ENCODE results near the gene C19orf44.
"Not testable (repeated sequence)": the region's sequence is repeated elsewhere in the genome, so short reads cannot be mapped to it uniquely, and the experiment has no call there.

The C19orf44 gene

DNA sequence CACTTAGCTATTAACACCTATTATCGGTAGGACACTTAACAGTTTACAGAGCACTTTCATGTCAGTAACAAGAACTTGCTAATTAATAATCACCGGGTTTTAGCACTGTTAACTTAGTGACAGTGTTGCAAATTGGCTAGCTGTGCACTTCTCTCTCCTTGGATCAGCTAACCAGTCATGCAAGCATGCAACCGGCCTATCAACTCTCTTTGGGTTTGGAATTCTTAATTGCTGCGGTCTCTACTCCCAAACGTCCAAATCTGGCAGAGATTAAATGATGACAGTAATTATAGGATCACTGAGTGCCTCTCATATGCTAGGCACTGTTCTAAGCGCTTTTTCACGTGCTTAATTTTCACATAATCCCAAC, 25.7 kb upstream of the C19orf44 start:
- DNase-seq = no peak

DNA sequence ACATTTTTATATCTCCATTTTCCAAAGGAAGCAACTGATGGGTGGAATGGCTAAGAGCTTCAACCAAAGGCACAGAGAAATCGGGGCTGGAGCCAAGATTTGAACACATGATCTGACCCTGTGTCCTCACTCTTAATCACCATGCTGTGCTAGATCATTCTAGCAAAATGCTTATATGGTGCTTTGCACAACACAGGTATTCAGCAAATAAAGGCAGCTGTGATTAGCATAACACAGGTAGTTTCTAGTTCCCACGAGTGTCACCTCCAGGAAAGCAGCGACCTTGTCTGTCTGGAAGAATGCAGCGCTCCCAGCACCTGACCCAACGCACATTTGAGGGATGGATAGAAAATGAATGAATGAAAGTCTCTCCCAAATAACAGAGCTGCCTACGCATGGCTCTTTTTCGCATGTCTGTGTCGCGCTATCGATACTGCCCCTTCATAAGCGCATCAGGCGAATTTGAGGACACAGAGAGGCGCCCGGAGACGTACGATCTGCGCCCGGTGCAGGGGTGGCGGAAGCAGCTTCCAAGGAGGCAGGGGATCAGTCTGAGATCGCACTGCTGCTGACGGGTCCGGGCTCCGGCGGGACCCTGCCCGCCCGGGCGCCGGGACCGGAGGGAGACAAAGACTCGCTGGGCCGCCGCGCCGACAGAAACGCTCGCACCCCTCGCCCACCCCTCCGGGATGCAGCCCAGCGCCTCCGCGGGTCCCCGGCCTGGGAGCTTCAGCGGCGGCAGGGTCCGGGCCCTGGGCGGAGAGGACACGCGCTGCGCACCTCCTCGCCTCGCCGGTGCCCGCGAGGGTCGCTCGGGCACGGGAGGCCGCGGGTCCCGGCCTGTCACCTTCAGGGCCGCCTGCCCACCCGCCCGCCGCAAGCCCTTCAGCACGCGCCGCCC, 25.0 kb upstream of the C19orf44 start:
- no peak for DNase-seq

DNA sequence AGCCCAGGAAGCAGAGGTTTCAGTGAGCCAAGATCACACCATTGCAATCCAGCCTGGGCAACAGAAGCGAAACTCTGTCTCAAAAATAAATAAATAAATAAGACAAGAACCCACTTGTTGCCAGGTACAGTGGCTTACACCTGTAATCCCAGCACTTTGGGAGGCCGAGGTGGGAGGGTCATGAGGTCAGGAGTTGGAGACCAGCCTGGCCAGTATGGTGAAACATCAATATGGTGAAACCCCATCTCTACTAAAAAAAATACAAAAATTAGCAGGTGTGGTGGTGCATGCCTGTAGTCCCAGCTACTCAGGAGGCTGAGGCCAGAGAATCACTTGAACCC, 23.7 kb upstream of the C19orf44 start:
- DNase-seq = not testable (repeated sequence)

DNA sequence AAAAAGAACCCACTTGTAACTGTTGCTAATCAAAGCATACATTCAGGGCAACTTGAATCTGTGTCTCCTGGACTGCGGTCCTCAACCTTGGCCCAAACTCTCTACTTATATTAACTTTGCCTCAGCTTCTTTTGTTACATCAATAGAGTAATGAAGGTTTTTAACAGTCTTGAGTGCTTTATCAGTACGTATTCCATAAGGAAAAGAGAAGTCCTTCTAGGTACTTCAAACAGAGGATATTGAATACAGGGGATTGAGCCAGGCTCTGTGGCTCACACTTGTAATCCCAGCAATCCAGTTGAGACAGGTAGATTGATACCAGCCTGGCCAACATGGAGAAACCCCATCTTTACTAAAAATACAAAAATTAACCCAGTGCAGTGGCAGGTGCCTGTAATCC, 23.2 kb upstream of the C19orf44 start:
- DNase-seq = no peak

DNA sequence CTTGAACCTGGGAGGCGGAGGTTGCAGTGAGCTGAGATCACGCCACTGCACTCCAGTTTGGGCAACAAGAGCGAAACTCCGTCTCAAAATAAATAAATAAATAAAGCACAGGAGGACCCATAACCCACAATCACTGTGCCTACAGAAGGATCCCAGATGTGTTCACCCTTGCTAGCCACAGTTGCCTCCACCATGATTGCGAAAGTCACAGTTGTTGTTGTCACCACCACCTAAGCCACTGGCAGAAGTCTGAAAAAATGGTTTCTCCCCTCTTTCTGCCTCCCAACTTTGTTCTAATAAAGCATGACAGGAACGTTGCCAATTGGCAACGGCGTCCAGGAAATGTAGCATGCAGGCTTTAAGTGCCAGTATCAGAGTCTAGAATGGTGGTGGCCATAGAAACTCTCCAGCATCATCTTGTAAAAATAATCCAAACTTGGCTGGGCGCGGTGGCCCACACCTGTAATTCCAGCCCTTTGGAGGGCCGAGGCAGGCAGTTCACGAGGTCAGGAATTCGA, 22.3 kb upstream of the C19orf44 start:
- DNase-seq = no peak

DNA sequence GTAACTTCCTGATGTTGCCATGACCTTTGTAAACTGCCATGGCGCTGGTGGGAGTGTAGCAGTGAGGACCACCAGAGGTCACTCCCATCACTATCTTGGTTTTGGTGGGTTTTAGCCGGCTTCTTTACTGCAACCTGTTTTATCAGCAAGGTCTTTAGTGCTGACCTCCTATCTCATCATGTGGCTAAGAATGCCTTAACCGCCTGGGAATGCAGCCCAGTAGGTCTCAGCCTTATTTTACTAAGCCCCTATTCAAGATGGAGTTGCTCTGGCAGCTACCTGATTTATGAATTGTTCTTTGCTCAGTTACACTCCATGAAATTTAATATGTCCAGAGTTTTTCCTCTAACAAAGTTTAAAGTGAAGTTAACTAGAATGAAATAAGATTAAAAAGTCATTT, 19.8 kb upstream of the C19orf44 start:
- DNase-seq = no peak

DNA sequence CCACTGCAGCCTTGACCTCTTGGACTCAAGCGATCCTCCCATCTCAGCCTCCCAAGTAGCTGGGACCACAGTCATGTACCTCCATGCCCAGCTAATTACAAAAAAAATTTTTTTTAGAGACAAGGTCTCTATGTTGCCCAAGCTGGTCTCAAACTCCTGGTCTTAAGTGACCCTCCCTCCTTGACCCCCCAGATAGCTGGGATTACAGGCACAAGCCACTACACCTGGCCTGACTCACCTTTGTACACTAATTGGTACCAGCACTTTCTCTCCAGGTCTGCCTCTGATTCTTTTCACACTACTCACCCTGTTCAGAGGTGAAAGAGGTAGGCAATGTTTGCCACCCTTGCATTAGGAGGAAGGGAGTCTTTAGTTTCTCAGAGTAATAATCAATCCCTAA, 18.9 kb upstream of the C19orf44 start:
- no peak for DNase-seq

DNA sequence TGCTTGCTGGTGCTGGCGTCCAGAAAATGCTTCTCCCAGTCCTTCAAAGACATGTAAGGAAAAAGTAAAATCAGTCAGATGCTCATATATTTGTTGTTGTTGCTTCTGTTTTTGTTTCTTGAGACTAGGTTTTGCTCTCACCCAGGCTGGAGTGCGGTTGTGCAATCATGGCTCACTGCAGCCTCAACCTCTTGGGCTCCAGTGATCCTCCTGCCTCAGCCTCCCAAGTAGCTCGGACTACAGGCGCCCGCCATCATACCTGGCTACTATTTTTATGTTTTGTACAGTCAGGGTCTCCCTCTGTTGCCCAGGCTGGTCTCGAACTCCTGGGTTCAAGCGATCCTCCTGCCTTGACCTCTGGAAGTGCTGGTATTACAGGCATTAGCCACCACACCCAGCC, 13.4 kb upstream of the C19orf44 start:
- no peak for DNase-seq

DNA sequence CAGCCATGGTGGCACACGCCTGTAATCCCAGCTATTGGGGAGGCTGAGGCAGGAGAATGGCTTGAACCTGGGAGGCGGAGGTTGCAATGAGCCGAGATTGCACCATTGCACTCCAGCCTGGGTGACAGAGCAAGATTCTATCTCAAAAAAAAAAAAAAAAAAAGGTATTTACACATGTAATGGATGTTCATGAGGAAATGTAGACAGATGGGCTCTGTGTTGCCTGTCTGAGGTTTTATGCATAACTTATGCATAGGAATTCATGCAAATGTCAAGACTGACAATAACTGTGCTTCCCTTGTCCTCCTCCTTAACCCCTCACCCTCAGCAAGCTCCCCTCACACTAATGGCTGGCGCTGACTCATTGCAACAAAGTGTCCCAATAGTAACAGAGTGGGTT, 9.7 kb upstream of the C19orf44 start:
- not testable (repeated sequence) for DNase-seq

DNA sequence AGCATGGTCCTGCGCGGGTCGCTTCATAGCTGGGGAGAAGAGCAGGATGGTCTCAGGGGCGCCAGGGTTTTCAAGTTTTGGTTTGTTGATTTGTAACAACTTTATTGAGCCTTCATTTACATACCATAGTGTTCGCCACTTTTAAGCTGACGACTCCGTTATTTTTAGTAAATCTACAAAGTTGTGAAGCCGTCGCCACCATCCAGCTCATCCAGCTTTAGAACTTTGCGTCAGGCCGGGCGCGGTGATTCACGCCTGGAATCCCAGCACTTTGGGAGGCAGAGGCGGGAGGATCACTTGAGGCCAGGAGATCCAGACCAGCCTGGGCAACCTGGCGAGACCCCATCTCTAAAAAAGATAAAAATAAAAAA, 404 bp downstream of the C19orf44 start:
- DNase-seq = no peak

DNA sequence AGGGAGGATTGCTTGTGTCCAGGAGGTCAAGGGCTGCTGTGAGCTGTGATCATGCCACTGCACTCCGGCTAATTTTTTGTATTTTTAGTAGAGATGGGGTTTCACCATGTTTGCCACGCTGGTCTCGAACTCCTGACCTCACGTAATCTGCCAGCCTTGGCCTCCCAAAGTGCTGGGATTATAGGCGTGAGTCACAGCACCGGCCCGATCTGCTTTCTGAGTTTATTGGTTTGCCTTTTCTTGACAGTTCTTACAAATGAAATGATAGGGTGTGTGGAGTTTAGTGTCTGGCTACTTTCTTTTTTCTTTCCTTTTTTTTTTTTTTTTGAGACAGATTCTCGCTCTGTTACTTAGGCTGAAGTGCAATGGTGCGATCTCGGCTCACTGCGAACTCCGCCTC, 848 bp downstream of the C19orf44 start:
- DNase-seq = no peak

DNA sequence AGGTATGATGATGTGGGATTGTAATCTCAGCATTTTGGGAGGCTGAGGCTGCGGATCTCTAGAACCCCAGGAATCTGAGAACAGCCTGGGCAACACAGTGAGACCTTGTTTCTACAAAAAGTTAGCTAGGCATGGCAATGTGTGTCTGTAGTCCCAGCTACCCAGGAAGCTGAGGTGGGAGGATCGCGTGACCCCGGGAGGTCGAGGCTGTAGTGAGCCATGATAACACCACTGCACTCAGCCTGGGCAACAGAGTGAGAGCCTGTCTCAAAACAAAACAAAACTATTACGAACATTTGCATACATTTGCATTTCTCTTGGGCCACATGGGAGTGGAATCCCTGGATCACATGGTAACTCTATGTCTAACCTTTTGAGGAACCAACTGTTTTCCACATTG, 1.6 kb downstream of the C19orf44 start:
- no peak for DNase-seq

DNA sequence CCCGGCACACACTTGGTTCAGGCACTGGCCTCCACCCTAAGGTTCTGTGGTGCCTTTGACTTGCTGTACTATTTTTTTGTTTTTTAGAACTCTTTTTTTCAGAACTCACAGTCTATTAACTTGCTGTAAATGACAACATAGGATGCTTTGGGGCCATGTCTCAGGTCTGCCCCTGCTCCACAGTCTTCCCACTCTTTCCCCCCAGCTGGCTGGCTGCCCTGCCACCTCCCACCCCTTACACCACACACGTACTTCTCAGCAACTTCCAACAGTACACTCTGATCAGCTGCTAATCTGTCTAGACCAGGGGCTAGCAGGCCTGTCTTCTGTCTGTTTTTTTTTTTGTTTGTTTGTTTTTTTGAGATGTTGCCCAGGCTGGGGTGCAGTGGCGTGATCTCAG, 8.1 kb downstream of the C19orf44 start:
- no peak for DNase-seq

DNA sequence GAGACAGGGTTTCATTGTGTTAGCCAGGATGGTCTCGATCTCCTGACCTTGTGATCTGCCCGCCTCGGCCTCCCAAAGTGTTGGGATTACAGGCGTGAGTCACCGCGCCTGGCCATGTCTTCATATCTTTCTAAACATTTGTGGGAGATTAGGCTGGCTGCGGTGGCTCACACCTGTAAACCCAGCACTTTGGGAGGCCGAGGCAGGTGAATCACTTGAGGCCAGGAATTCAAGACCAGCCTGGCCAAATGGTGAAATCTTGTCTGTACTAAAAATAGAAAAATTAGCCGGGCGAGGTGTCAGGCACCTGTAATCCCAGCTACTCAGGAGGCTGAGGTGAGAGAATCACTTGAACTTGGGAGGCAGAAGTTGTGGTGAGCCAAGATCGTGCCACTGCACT, 10.0 kb downstream of the C19orf44 start:
- not testable (repeated sequence) for DNase-seq

DNA sequence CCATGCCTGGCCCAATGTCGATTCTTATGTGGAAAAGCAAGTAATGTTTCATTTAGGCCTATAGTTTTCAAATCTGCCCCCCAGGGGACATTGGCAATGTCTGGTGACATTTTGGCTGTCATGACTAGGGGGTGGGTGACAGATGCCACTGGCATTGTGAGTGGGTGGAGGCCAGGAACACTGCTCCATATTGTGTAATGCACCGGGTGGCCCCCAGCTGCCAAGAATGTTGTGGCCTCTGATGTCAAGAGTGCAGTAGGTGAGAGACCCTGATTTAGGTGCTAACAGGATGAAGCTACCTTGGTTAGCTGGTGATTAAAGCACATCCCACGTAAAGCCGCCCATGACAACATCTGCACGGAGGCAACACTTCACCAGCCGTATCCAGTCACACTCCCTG, 10.8 kb downstream of the C19orf44 start:
- no peak for DNase-seq

DNA sequence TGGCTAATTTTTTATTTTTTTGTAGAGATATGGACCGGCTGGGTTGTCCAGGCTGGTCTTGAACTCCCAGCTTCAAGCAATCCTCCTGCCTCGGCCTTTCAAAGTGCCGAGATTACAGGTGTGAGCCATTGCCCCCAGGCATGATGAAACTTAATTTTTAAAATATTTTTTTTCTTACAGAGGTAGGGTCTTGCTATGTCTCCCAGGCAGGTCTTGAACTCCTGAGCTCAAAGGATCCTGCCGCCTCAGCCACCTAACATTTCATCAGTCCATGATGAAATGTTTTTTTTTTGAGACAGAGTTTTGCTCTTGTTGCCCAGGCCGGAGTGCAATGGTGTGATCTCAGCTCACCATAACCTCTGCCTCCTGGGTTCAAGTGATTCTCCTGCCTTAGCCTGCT, 12.4 kb downstream of the C19orf44 start:
- no peak for DNase-seq

DNA sequence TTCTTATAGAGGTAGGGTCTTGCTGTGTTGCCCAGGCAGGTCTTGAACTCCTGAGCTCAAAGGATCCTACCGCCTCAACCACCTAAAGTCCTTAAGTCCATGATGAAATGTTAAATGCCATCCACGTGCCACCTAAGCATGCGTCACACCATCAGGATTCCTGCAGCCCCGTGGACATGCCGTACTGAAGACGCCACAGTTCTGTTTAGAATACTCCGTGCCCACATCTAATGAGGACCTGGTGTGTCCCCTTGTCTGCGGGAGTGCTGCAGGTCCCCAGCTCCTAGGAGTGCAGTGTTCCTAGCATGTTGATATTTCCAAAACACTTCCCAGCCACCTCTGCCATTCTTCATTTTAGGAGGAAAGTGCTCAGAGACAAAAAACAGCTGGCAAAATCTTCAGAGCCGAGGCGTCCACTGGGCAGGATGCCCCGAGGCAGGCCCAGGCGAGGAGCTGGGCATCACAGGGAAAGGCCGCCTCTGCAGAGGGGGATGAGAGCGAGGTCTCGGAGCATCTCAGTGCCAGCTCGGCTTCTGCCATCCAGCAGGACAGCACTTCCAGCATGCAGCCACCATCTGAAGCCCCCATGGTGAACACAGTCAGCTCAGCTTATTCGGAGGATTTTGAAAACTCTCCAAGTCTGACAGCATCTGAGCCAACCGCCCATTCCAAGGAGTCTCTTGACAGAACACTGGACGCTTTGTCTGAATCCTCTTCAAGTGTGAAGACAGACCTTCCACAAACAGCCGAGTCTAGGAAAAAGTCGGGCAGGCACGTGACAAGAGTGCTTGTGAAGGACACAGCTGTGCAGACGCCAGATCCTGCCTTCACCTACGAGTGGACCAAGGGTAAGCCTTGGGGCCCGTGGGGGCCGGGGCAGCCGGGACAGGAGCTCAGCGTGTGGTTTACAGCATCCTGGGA, 13.2 kb downstream of the C19orf44 start:
- peak; percentile 67 for DNase-seq

DNA sequence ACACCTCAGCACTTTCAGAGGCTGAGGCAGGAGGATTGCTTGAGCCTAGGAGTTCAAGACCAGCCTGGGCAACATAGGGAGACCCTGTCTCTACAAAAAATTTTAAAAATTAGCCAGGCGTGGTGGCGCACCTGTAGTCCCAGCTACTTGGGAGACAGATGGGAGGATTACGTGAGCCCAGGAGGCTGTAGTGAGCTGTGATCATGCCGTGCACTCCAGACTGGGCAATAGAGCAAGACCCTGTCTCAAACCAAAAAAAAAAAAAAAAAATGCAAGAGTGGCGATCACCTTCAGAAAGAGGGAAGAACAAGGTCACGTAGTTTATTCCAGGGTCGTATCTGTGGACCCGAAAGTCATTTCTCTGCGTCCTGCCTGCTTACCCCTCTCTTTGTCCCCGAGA, 16.4 kb downstream of the C19orf44 start:
- not testable (repeated sequence) for DNase-seq

DNA sequence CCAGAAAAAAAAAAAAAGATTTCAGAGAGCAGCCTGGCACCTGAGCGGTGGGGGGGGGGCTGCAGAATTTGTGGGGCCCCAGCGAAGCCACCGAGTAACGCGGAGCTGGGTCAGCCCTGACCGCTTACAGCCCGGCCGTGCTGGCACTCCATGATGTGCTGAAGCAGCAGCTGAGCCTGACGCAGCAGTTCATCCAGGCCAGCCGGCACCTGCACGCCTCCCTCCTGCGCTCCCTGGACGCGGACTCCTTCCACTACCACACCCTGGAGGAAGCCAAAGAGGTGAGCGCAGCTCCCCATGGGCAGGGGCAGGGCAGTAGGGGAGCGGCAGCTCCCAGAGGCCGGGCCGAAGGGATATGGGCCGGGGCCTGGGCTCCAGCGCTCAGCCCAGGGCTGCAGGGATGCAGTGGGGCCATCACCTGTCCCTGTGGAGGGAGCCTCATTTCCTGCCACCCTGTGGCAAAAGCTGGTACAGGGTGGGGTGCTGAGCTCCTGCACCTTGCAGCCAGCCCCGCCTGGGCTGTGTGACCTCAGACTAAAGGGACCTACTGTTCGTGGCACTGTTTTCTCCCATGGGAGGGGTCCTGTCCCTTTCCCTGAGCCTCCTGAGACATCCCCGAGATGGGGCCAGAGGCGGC, 18.3 kb downstream of the C19orf44 start:
- no peak for DNase-seq

DNA sequence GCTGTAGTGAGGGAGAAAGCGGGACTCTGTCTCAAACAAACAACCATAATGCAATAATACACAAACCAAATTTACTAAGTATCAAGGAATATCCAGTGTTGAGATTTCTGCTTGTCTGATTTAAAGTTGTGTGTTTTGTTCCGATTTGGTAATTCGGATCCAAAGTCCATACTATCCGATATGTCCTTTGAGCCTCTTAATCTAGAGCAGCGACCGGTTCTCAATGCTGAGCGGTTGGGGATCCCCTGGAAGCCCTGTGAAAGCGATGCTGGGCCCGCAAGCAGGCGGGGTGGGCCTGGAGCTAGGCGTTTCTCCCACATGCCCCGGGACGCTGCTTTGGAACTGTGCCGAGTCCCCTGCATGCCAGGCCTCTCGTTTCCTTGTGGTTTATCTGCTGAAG, 20.2 kb downstream of the C19orf44 start:
- no peak for DNase-seq

DNA sequence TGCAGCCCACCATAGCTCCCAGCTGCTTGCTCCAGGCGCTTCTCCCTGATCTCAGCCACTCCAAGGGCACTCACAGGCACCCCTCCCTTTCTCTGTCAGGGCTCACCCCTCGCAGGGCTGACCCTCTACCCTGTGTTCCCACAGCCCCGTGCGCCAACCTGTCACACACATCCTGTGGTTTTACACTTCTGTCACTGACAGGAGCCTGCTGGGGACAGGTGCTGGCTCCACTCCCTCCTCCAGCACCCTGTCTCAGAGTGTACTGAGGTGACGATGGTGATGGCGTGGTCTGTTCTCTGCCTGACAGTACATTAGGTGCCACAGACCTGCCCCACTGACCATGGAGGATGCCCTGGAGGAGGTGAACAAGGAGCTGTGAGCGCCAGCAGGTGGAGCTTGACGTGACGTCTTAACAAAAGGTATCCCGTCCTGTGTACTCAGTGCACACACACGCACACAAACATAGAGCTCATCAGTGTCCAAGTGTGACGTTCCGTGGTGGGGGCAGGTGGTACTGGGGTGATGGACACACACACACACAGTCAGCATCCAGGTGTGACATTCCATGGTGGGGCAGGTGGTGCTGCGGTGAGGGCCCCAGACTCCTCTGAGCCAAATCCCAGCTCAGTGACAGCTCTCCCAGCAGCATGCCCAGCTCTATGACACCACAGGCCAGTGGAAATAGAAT, 20.9 kb downstream of the C19orf44 start:
- no peak for DNase-seq

DNA sequence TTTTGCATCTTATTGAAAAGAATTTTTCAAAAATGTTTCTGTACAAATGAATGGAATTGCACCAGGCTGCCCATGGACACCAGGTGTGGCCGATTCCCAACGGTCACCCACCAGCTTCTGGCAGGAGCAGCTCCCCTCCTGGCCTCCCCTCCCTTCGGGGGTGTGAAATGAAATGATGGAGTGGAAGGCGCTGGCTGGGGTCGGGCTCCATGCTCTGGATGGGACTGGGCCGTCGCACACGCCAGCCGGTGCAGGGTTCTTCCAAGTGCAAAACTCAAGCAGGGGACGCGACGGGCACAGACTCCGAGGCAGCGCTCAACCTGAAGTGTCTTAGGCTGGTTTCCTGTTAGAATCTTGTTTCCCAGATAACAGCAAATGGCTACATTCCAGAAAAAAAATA, 21.9 kb downstream of the C19orf44 start:
- no peak for DNase-seq
